Activated gamma-delta T cell treated with Interleukin-2 at 50 U/mL for 16 hours (primary cell): ENCODE data around the gene SIGLEC6.

Experiments
- DNase-seq: peaks from one replicate; pipeline ENCODE4 v3.0.0-alpha.2; 2020

The SIGLEC6 gene

DNA sequence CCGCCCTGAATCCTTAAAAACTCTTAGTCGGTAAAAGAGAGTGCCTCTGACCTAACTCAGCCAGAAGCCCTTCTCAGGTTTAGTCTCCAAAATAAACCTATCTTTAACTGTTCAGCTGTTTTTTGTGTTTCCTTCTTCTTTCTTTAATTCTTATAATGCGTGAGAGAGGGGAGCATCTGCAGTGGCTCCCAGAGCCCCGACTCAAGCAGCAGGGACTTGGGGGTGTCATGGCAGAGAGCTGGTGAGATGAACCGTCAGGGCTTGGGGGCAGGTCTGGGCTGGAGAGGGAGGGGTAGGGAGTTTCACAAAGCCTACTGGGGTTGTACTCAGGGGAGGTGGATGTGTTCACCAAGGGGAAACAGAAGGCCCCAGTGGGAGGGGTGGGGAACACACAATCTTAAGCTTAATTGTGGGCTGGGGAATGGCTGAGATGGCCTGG, 16.8 kb upstream of the SIGLEC6 start:
- no peak for DNase-seq

- DNase-seq, result no peak
These were observed 16.1 kb upstream of the SIGLEC6 start for GRCh38 chr19:51547397-51548212.

GRCh38 chr19:51546650-51547396, 15.4 kb upstream of the SIGLEC6 start:
- DNase-seq, result no peak

- no peak for DNase-seq
These were observed 14.7 kb upstream of the SIGLEC6 start for GRCh38 chr19:51546107-51546649.

DNA sequence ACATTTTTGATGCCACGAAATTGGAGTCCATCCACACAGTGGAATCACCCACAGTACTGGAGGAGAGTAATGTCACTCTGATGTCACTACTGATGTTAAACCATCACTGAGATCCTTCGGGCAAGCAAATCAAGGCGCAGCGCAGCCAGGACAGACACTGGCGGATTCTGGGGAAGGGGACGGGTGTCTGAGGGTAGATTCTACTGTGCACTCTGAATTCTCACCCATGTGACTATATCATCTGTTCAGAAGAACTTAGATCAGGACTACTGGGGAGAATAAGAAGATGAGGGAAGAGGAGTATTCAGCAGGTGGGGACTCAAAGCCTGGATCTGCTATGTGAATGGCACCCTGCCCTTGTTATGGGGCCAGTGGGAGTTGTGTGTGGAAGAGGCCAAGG, 12.6 kb upstream of the SIGLEC6 start:
- DNase-seq, result no peak

DNA sequence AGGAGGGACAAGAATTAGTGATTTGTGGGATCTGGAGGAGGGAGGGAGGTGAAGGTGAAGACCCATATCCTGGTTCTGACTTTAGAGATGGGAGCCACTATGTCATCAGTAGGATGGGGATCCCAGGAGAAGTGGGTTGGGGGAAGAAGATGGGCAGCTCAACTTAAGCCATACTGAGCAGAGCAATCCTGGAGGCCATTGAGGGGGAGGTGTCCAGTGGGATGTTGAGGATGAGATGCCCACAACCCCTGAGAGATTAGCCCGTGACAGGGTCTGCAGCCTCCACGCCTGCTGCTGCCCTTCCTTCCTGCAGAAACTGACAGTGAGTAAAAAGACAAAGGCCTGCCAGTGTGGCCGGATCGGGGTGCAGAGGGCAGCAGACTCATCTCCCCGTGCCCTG, 11.2 kb upstream of the SIGLEC6 start:
- DNase-seq, result no peak

- no peak for DNase-seq
These were observed 10.2 kb upstream of the SIGLEC6 start for GRCh38 chr19:51541458-51542357.

GRCh38 chr19:51539821-51540366, 8.4 kb upstream of the SIGLEC6 start:
- no peak for DNase-seq

DNA sequence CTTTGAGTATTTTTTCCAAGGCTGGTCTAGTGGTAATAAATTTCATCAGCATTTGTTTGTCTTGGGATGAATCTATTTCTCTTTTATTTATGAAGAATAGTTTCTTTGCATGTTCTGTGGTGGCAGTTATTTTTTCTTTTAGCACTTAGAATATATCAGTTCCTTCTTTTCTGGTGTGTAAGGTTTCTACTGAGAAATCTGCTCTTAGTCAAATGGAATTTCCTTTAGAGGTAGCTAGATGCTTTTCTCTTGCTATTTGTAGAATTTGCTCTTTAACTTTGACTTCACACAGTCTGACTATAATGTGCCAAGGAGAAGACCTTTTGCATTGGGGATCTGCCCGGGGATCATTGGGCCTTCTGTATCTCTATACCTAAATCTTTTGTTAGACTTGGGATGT, 4.1 kb upstream of the SIGLEC6 start:
- no peak for DNase-seq

DNA sequence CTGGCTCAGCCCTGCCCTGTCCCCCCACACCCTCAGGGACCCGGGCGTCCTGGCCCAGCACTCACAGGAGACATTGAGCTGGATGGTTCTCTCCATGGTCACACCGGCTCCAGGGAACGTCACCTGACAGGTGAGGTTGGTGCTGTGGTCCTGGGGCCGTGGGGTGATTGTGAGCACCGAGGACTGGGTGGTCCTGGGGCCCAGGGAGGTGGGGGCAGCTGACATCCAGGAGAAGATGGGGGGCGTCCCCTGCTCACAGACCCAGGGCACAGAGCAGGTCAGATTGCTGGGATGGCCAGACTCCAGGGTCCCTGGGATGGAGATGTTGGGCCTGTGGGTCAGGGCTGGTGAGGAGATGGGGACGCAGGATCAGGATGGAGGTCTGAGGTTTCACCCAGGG, 854 bp downstream of the SIGLEC6 start:
- DNase-seq, result no peak

GRCh38 chr19:51529301-51529700, 2.2 kb downstream of the SIGLEC6 start:
- DNase-seq, result no peak

DNA sequence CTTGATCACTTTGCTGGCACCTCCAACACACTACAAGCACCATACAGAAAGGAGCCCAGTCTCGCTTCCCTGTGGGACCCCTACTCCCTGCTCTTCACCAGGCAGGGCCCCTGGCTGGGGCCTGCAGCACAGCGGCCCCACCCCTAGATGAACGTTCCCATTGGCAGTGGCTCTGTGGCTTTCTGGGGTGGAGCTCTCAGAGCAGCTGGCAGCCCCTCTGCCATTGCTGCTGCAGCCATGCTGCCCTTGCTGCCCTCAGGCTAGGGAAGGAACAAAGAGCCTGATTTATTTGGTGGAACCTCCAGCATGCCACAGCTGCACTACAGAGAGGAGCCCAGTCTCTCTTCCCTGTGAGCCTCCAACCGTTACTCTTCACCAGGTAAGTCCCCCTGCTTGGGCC, 5.8 kb downstream of the SIGLEC6 start:
- DNase-seq, result no peak

GRCh38 chr19:51524666-51525264, 6.7 kb downstream of the SIGLEC6 start:
- no peak for DNase-seq

- DNase-seq, result no peak
These were observed 9.7 kb downstream of the SIGLEC6 start for GRCh38 chr19:51521781-51522180.

GRCh38 chr19:51521357-51521756, 10.1 kb downstream of the SIGLEC6 start:
- no peak for DNase-seq

- DNase-seq, result no peak
These were observed 10.7 kb downstream of the SIGLEC6 start for GRCh38 chr19:51520728-51521127.

- no peak for DNase-seq
These were observed 16.5 kb downstream of the SIGLEC6 start for GRCh38 chr19:51514866-51515481.

DNA sequence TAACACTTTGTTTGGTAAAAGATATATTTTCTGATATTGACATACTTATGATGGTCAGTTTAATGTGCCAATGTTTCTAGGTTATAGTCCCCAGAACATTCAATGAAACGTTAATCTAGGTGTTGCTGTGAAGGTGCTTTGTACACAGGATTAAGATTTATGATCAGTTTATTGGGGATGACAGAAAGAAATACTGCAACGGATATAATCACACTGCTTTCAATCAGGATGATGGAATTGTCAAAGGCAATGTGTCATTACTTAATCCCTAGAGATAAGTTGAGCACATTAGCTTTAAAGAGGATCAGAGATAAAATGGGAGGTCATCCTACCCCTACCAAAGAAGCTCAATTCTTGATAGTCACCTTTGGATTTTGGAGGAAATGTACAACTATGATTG, 17.5 kb downstream of the SIGLEC6 start:
- no peak for DNase-seq

GRCh38 chr19:51511353-51511752, 20.1 kb downstream of the SIGLEC6 start:
- no peak for DNase-seq

DNA sequence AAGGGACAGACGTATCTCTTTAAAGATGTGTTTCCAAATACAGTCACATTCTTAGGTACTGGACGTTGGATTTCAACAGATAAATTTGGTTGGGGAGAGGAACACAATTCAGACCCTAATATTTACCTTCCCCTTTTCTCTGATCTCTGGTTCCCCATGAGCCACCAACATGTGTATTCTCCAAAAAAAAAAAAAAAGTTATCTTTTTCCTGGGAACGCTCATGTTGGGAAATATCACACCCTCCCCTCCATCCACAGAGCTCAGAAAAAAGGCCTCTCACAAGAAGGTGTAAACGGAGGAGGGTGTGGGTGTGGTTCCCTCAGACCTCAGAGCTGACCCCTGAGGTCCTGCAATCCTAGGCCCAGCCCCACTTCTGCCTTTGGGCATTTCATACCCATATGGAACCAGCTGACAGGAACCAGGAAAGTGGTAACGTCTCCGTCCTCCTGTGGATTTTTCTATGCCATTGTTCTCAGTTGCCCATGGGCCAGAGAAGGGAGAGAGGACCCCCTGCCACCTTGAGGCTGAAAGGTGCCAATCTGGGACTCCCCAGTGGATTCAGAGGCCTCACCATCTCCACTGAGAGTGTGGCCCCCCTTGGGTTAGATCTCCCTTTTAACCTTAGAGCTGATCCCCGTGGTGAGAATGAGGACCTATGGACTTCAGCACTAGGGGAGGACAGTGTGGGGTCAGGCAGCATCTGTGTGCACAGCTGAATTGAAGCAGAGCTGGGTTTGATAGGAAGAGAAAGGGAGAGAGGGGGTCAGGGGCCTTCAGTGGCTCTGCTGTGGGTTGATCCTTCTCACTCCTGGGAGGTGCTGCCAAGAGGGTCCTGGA, 21.4 kb downstream of the SIGLEC6 start:
- no peak for DNase-seq
